Osteoblast (primary cell): ENCODE measurements around the gene EPB41L1. TPM values are rescaled to one million over a fixed set of nuclear protein-coding genes. Genes with fewer than 3 reads are reported as not detected.

Source experiments
- DNase-seq: peaks from one replicate; pipeline ENCODE4 v3.0.0; 2011; ENCODE audit warnings: low spot score, mixed read lengths; ENCODE audit not compliant: insufficient read length; ENCODE audit errors: missing footprints
- H2AFZ ChIP-seq: 2 replicates; pipeline ENCODE4 v1.6.0; 2011; ENCODE audit warnings: mild to moderate bottlenecking, low read length
- H3K27ac ChIP-seq: 2 replicates; pipeline ENCODE4 v1.5.1; 2011; ENCODE audit warnings: mild to moderate bottlenecking, low read depth, low read length, moderate library complexity
- H3K27me3 ChIP-seq: 2 replicates; pipeline ENCODE4 v1.6.0; 2012; ENCODE audit warnings: mild to moderate bottlenecking, control low read depth, inconsistent platforms, low read length, moderate library complexity; ENCODE audit not compliant: insufficient read depth
- H3K36me3 ChIP-seq: 2 replicates; pipeline ENCODE4 v1.5.1; 2011; ENCODE audit warnings: mild to moderate bottlenecking, low read length, control low read depth, moderate library complexity; ENCODE audit not compliant: insufficient read depth
- H3K4me1 ChIP-seq: 2 replicates; pipeline ENCODE4 v1.5.1; 2011; ENCODE audit warnings: mild to moderate bottlenecking, low read length, control low read depth, moderate library complexity; ENCODE audit not compliant: insufficient read depth
- H3K4me2 ChIP-seq: 2 replicates; pipeline ENCODE4 v1.6.0; 2011; ENCODE audit warnings: mild to moderate bottlenecking, low read length; ENCODE audit not compliant: insufficient read depth
- H3K4me3 ChIP-seq: fragments of 200-600 bp; sonication (generic); 3 replicates; pipeline ENCODE4 v1.5.1; 2012; ENCODE audit warnings: mild to moderate bottlenecking, low read length, inconsistent platforms; ENCODE audit not compliant: insufficient read depth
- H3K79me2 ChIP-seq: 2 replicates; pipeline ENCODE4 v1.6.0; 2012; ENCODE audit warnings: mild to moderate bottlenecking, low read length, control low read depth, inconsistent platforms; ENCODE audit not compliant: insufficient read depth
- H3K9me3 ChIP-seq: 2 replicates; pipeline ENCODE4 v1.5.1; 2011; ENCODE audit warnings: low read depth, low read length, control low read depth
- H4K20me1 ChIP-seq: 2 replicates; pipeline ENCODE4 v1.6.0; 2012; ENCODE audit warnings: mild to moderate bottlenecking, low read length, control low read depth; ENCODE audit not compliant: insufficient read depth
- CTCF ChIP-seq: IDR thresholded peaks from 2 replicates; pipeline ENCODE4 v1.5.1; 2011; ENCODE audit warnings: mild to moderate bottlenecking, low read depth, low read length, moderate library complexity; ENCODE audit errors: extremely low read depth
- total RNA-seq: library from RNA; depleted of rRNA; stranded (reverse); fragments of >200 nt; gene quantifications from 2 replicates; pipeline ENCODE4 v1.2.3, GENCODE V29; 2012

EPB41L1 gene
- total RNA-seq, 1 donor, result 26.8 TPM

DNA sequence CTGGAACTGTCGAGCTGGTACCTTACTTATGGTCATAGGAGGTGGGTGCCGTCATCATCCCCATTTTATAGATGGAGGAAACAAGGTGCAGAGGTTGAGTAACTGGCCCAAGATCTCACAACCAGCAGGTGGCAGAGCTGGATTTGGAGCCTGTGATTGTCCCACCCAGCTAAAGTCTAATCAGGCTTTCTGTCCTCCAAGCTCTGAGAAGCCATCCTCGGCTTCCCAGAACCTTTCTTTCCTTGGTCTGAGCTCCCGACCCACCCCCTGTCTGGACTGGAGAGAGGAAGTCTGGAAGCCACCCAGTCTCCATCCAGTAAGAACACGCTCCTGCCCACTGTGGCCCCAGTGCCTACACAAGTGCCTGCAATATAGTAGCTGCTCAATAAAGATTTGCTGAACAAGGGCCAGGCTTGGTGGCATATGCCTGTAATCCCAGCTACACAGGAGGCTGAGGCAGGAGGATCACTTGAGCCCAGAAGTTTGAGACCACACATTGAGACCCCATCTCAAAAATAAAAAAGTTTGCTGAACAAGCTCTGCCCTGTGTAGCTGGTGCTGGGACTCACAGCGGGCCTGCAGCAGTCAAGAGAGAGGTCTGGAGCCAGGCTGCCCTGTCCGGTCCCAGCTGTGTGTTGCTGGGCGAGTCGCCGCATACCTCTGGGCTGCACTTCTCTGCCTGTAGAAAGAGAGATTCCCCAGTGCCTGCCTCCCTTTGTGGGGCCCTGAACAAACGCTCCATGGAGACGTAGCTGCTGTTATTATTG lies 119.1 kb downstream of the EPB41L1 start:
- Histone ChIP-seq H3K27me3 (peaks cover 24% of the 10 kb centered on the region), H3K79me2 (no peaks in the 10 kb centered on the region), H3K36me3 (no peaks in the 10 kb centered on the region), H2AFZ (no peak overlapping the region), H3K27ac (no peak overlapping the region), H4K20me1 (no peaks in the 10 kb centered on the region), H3K9me3 (no peaks in the 10 kb centered on the region), H3K4me2 (no peak overlapping the region), H3K4me1 (no peaks in the 10 kb centered on the region), H3K4me3 (no peak overlapping the region)
- TF ChIP-seq CTCF, result peak; percentile 46
- peak; percentile 88 for DNase-seq

DNA sequence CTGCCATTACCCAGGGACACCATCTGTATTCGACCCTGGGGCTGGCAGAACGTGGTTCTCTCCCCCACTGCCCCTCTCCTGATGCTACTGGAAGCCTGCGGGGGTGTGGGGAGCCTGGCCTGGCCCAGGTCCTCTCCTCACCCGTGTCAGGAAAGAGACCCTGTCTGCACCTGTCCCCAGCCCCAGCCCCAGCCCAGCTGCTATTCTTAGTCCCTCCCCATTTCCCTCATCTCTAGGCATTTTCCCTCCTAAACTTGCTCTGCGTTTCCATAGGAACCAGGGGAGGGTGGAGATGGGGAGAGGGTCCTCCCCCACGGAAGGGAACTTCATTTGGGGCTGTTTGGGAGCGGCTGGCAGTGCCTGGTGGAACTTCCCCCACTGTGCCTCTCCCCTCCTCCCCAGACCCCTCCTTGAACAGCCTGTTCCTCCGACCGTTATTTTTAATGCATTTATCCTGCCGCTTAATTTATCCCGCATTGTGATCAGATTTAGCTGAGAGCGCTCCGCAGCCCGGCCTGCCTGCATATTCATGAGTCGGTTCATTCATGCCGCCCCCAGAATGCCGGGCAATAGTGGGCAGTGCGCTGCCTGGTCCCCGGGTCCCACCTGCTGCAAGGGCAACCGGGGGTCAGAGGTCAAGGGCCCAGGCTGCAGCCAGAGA lies 119.8 kb downstream of the EPB41L1 start:
- Histone ChIP-seq H3K27me3 (peaks cover 28% of the 10 kb centered on the region), H3K4me1 (no peaks in the 10 kb centered on the region), H3K4me3 (no peak overlapping the region), H2AFZ (no peak overlapping the region), H3K27ac (no peak overlapping the region), H3K79me2 (no peaks in the 10 kb centered on the region), H3K36me3 (no peaks in the 10 kb centered on the region), H3K4me2 (no peak overlapping the region), H4K20me1 (no peaks in the 10 kb centered on the region), H3K9me3 (no peaks in the 10 kb centered on the region)
- peak; percentile 73 for DNase-seq
- no peak for TF ChIP-seq CTCF

DNA sequence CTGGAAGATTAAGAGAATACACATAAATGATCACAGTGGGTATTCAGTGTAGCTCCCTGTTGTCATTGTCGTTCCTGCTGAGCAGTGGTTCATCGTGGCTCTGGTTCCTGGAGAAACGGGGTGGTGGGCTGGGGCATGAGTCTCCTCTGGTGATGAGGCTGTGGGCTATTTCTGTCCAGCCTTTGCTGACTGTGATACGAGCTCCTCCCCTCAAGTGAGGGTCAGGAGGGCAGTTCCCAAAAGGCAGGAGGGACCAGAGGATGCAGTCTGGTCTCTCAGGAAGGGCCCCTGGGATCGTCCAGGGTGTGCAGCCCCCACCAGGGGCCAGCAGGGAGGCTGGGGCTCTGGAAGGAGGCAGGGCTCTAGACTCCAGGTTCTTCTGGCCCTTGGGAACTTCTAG lies 120.5 kb downstream of the EPB41L1 start:
- H3K4me3 ChIP-seq, result no peak overlapping the region
- TF ChIP-seq CTCF, result no peak
- peak; percentile 43 for DNase-seq
- no peaks in the 10 kb centered on the region for H3K79me2 ChIP-seq
- H3K36me3 ChIP-seq, result no peaks in the 10 kb centered on the region
- H3K4me2 ChIP-seq, result no peak overlapping the region
- no peaks in the 10 kb centered on the region for H3K4me1 ChIP-seq
- peaks cover 33% of the 10 kb centered on the region for H3K27me3 ChIP-seq
- H4K20me1 ChIP-seq, result no peaks in the 10 kb centered on the region
- no peak overlapping the region for H2AFZ ChIP-seq
- no peaks in the 10 kb centered on the region for H3K9me3 ChIP-seq
- H3K27ac ChIP-seq, result no peak overlapping the region

- H3K27ac ChIP-seq, result no peak overlapping the region
- no peak overlapping the region for H2AFZ ChIP-seq
- H3K4me2 ChIP-seq, result no peak overlapping the region
- H3K4me3 ChIP-seq, result no peak overlapping the region
- no peaks in the 10 kb centered on the region for H3K9me3 ChIP-seq
- H3K79me2 ChIP-seq, result no peaks in the 10 kb centered on the region
- no peaks in the 10 kb centered on the region for H3K4me1 ChIP-seq
- H4K20me1 ChIP-seq, result no peaks in the 10 kb centered on the region
- TF ChIP-seq CTCF, result no peak
- DNase-seq, result peak; percentile 35
- peaks cover 33% of the 10 kb centered on the region for H3K27me3 ChIP-seq
- H3K36me3 ChIP-seq, result no peaks in the 10 kb centered on the region
These were observed 121.1 kb downstream of the EPB41L1 start for GRCh38 chr20:36275441-36276189.
